ENCODE results near the gene SPATS2L.

- TF ChIP-seq MAX (IDR thresholded peaks at IDR 0.05) (no peak), FOXM1 (IDR thresholded peaks at IDR 0.05; ENCODE audit: borderline replicate concordance, low read depth) (no peak), RAD21 (IDR thresholded peaks at IDR 0.05; ENCODE audit: low read depth) (no peak), TCF12 (IDR thresholded peaks at IDR 0.05; ENCODE audit: low read depth) (no peak), EP300 (IDR thresholded peaks at IDR 0.05; ENCODE audit: borderline replicate concordance) (no peak), USF1 (IDR thresholded peaks at IDR 0.05) (no peak), TEAD4 (IDR thresholded peaks at IDR 0.05) (no peak), REST (IDR thresholded peaks at IDR 0.05; ENCODE audit: low read depth) (no peak)
These were observed 147.5 kb downstream of the SPATS2L start for GRCh38 chr2:200453853-200454534.

Measured in Ishikawa (cell line).